ENCODE measurements around the gene ZDHHC21.

ZDHHC21 gene

GRCh38 chr9:14678776-14679175 lies 14.5 kb downstream of the ZDHHC21 start:
- WGBS (ENCODE audit: extremely low coverage, insufficient coverage, low lambda C conversion rate), result no CpG with 5 or more reads among the region's 3 CpGs
- Histone ChIP-seq H2BK15ac (replicated peaks; ENCODE audit: low read depth) (no peak overlapping the region), H3K27ac (ENCODE audit: low read depth, low read length) (no peak overlapping the region)

GRCh38 chr9:14677872-14678271 lies 15.4 kb downstream of the ZDHHC21 start:
- no peaks in the 10 kb centered on the region for H3K4me1 ChIP-seq (ENCODE audit: control insufficient read depth, low read depth, low read length)
- H3K56ac ChIP-seq (ENCODE audit: low read length), result no peak overlapping the region
- H3K4me2 ChIP-seq (ENCODE audit: low read length), result no peak overlapping the region
- no peak overlapping the region for H3K27ac ChIP-seq (ENCODE audit: low read depth, low read length)
- H3K4ac ChIP-seq (ENCODE audit: low read depth, low read length), result no peak overlapping the region
- peaks cover 2% of the 10 kb centered on the region for H3K79me1 ChIP-seq (ENCODE audit: low read length)
- WGBS (ENCODE audit: extremely low coverage, insufficient coverage, low lambda C conversion rate), result no CpG with 5 or more reads among the region's 6 CpGs
- no peak overlapping the region for H2BK15ac ChIP-seq (replicated peaks; ENCODE audit: low read depth)
- H3K36me3 ChIP-seq (ENCODE audit: control insufficient read depth, insufficient read depth, low read length), result no peaks in the 10 kb centered on the region
- H2BK120ac ChIP-seq (ENCODE audit: low read depth, low read length), result no peak overlapping the region
- no peak overlapping the region for H2BK5ac ChIP-seq (ENCODE audit: low read length)
- no peak overlapping the region for H2AK5ac ChIP-seq (ENCODE audit: low read length)
- no peak overlapping the region for H3K18ac ChIP-seq (ENCODE audit: low read length)
- peaks cover 2% of the 10 kb centered on the region for H3K79me2 ChIP-seq (ENCODE audit: control insufficient read depth, insufficient read depth, low read length)
- no peaks in the 10 kb centered on the region for H3K27me3 ChIP-seq (ENCODE audit: insufficient read depth, low read length, poor library complexity)
- no peak overlapping the region for H3K9ac ChIP-seq (ENCODE audit: low read length)
- H3K4me3 ChIP-seq (ENCODE audit: low read length), result no peak overlapping the region
- H4K5ac ChIP-seq (ENCODE audit: low read length), result no peak overlapping the region
- DNase-seq, result no peak
- H4K8ac ChIP-seq (ENCODE audit: low read depth, low read length), result no peak overlapping the region
- no peak overlapping the region for H3K23ac ChIP-seq (ENCODE audit: low read length)

More at GRCh38 chr9:14678776-14679175, 14.5 kb downstream of the ZDHHC21 start:
- peaks cover 2% of the 10 kb centered on the region for H3K79me1 ChIP-seq (ENCODE audit: low read length)
- H2BK120ac ChIP-seq (ENCODE audit: low read depth, low read length), result no peak overlapping the region
- no peak overlapping the region for H3K23ac ChIP-seq (ENCODE audit: low read length)
- no peaks in the 10 kb centered on the region for H3K4me1 ChIP-seq (ENCODE audit: control insufficient read depth, low read depth, low read length)
- no peaks in the 10 kb centered on the region for H3K36me3 ChIP-seq (ENCODE audit: control insufficient read depth, insufficient read depth, low read length)
- no peak overlapping the region for H3K4ac ChIP-seq (ENCODE audit: low read depth, low read length)
- H3K79me2 ChIP-seq (ENCODE audit: control insufficient read depth, insufficient read depth, low read length), result peaks cover 2% of the 10 kb centered on the region
- H3K27me3 ChIP-seq (ENCODE audit: insufficient read depth, low read length, poor library complexity), result no peaks in the 10 kb centered on the region
- H2BK5ac ChIP-seq (ENCODE audit: low read length), result no peak overlapping the region
- no peak overlapping the region for H4K8ac ChIP-seq (ENCODE audit: low read depth, low read length)
- H3K9ac ChIP-seq (ENCODE audit: low read length), result no peak overlapping the region
- DNase-seq, result no peak
- H3K4me3 ChIP-seq (ENCODE audit: low read length), result no peak overlapping the region
- H3K4me2 ChIP-seq (ENCODE audit: low read length), result no peak overlapping the region
- H4K5ac ChIP-seq (ENCODE audit: low read length), result no peak overlapping the region
- no peak overlapping the region for H3K56ac ChIP-seq (ENCODE audit: low read length)
- H2AK5ac ChIP-seq (ENCODE audit: low read length), result no peak overlapping the region
- no peak overlapping the region for H3K18ac ChIP-seq (ENCODE audit: low read length)

- Histone ChIP-seq H3K4ac (ENCODE audit: low read depth, low read length) (no peak overlapping the region), H2AK5ac (ENCODE audit: low read length) (no peak overlapping the region), H3K23ac (ENCODE audit: low read length) (no peak overlapping the region), H3K79me1 (ENCODE audit: low read length) (peaks cover 2% of the 10 kb centered on the region), H3K79me2 (ENCODE audit: control insufficient read depth, insufficient read depth, low read length) (peaks cover 2% of the 10 kb centered on the region), H4K8ac (ENCODE audit: low read depth, low read length) (no peak overlapping the region), H3K4me1 (ENCODE audit: control insufficient read depth, low read depth, low read length) (no peaks in the 10 kb centered on the region), H3K56ac (ENCODE audit: low read length) (no peak overlapping the region), H3K18ac (ENCODE audit: low read length) (no peak overlapping the region), H3K27ac (ENCODE audit: low read depth, low read length) (no peak overlapping the region), H2BK120ac (ENCODE audit: low read depth, low read length) (no peak overlapping the region), H2BK5ac (ENCODE audit: low read length) (no peak overlapping the region), H3K4me3 (ENCODE audit: low read length) (no peak overlapping the region), H3K9ac (ENCODE audit: low read length) (no peak overlapping the region), H3K27me3 (ENCODE audit: insufficient read depth, low read length, poor library complexity) (no peaks in the 10 kb centered on the region), H2BK15ac (replicated peaks; ENCODE audit: low read depth) (no peak overlapping the region), H3K4me2 (ENCODE audit: low read length) (no peak overlapping the region), H4K5ac (ENCODE audit: low read length) (no peak overlapping the region), H3K36me3 (ENCODE audit: control insufficient read depth, insufficient read depth, low read length) (peaks cover 1% of the 10 kb centered on the region)
- DNase-seq, result no peak
- WGBS (ENCODE audit: extremely low coverage, insufficient coverage, low lambda C conversion rate), result no CpG with 5 or more reads among the region's 2 CpGs
Measured at GRCh38 chr9:14677396-14677795, 15.8 kb downstream of the ZDHHC21 start.

- no peaks in the 10 kb centered on the region for H3K4me1 ChIP-seq (ENCODE audit: control insufficient read depth, low read depth, low read length)
- H3K27ac ChIP-seq (ENCODE audit: low read depth, low read length), result no peak overlapping the region
- DNase-seq, result no peak
- no peaks in the 10 kb centered on the region for H3K27me3 ChIP-seq (ENCODE audit: insufficient read depth, low read length, poor library complexity)
- H3K36me3 ChIP-seq (ENCODE audit: control insufficient read depth, insufficient read depth, low read length), result peaks cover 2% of the 10 kb centered on the region
- no peaks in the 10 kb centered on the region for H3K79me1 ChIP-seq (ENCODE audit: low read length)
- no peak overlapping the region for H4K5ac ChIP-seq (ENCODE audit: low read length)
- H3K23ac ChIP-seq (ENCODE audit: low read length), result no peak overlapping the region
- H3K56ac ChIP-seq (ENCODE audit: low read length), result no peak overlapping the region
- no peak overlapping the region for H3K4me2 ChIP-seq (ENCODE audit: low read length)
- H2AK5ac ChIP-seq (ENCODE audit: low read length), result no peak overlapping the region
- no peak overlapping the region for H3K4ac ChIP-seq (ENCODE audit: low read depth, low read length)
- H3K4me3 ChIP-seq (ENCODE audit: low read length), result no peak overlapping the region
- H4K8ac ChIP-seq (ENCODE audit: low read depth, low read length), result no peak overlapping the region
- H2BK120ac ChIP-seq (ENCODE audit: low read depth, low read length), result no peak overlapping the region
- no peak overlapping the region for H2BK15ac ChIP-seq (replicated peaks; ENCODE audit: low read depth)
- H3K18ac ChIP-seq (ENCODE audit: low read length), result no peak overlapping the region
- H2BK5ac ChIP-seq (ENCODE audit: low read length), result no peak overlapping the region
- no peaks in the 10 kb centered on the region for H3K79me2 ChIP-seq (ENCODE audit: control insufficient read depth, insufficient read depth, low read length)
- WGBS (ENCODE audit: extremely low coverage, insufficient coverage, low lambda C conversion rate), result no CpG with 5 or more reads among the region's 3 CpGs
- H3K9ac ChIP-seq (ENCODE audit: low read length), result no peak overlapping the region
Measured at GRCh38 chr9:14674630-14675029, 18.6 kb downstream of the ZDHHC21 start.

- Histone ChIP-seq H4K5ac (ENCODE audit: low read length) (no peak overlapping the region), H2BK120ac (ENCODE audit: low read depth, low read length) (no peak overlapping the region), H3K56ac (ENCODE audit: low read length) (no peak overlapping the region), H3K4ac (ENCODE audit: low read depth, low read length) (no peak overlapping the region), H3K36me3 (ENCODE audit: control insufficient read depth, insufficient read depth, low read length) (peaks cover 2% of the 10 kb centered on the region), H3K18ac (ENCODE audit: low read length) (no peak overlapping the region), H3K27ac (ENCODE audit: low read depth, low read length) (no peak overlapping the region), H2AK5ac (ENCODE audit: low read length) (no peak overlapping the region), H3K4me1 (ENCODE audit: control insufficient read depth, low read depth, low read length) (no peaks in the 10 kb centered on the region), H3K27me3 (ENCODE audit: insufficient read depth, low read length, poor library complexity) (no peaks in the 10 kb centered on the region), H3K23ac (ENCODE audit: low read length) (no peak overlapping the region), H3K79me1 (ENCODE audit: low read length) (no peaks in the 10 kb centered on the region), H2BK5ac (ENCODE audit: low read length) (no peak overlapping the region), H2BK15ac (replicated peaks; ENCODE audit: low read depth) (no peak overlapping the region), H3K4me3 (ENCODE audit: low read length) (no peak overlapping the region), H4K8ac (ENCODE audit: low read depth, low read length) (no peak overlapping the region), H3K9ac (ENCODE audit: low read length) (no peak overlapping the region), H3K79me2 (ENCODE audit: control insufficient read depth, insufficient read depth, low read length) (no peaks in the 10 kb centered on the region), H3K4me2 (ENCODE audit: low read length) (no peak overlapping the region)
- WGBS (ENCODE audit: extremely low coverage, insufficient coverage, low lambda C conversion rate), result no CpG with 5 or more reads among the region's 3 CpGs
- no peak for DNase-seq
Measured at GRCh38 chr9:14671377-14671776, 21.9 kb downstream of the ZDHHC21 start.

GRCh38 chr9:14670718-14671117 lies 22.5 kb downstream of the ZDHHC21 start:
- Histone ChIP-seq H3K4me1 (ENCODE audit: control insufficient read depth, low read depth, low read length) (no peaks in the 10 kb centered on the region), H2BK5ac (ENCODE audit: low read length) (no peak overlapping the region), H3K27ac (ENCODE audit: low read depth, low read length) (no peak overlapping the region), H3K56ac (ENCODE audit: low read length) (no peak overlapping the region), H3K4me2 (ENCODE audit: low read length) (no peak overlapping the region), H3K9ac (ENCODE audit: low read length) (no peak overlapping the region), H3K36me3 (ENCODE audit: control insufficient read depth, insufficient read depth, low read length) (peaks cover 2% of the 10 kb centered on the region), H4K8ac (ENCODE audit: low read depth, low read length) (no peak overlapping the region), H3K79me2 (ENCODE audit: control insufficient read depth, insufficient read depth, low read length) (no peaks in the 10 kb centered on the region), H2BK120ac (ENCODE audit: low read depth, low read length) (no peak overlapping the region), H3K79me1 (ENCODE audit: low read length) (no peaks in the 10 kb centered on the region), H3K4ac (ENCODE audit: low read depth, low read length) (no peak overlapping the region), H3K18ac (ENCODE audit: low read length) (no peak overlapping the region), H4K5ac (ENCODE audit: low read length) (no peak overlapping the region), H2BK15ac (replicated peaks; ENCODE audit: low read depth) (no peak overlapping the region), H2AK5ac (ENCODE audit: low read length) (no peak overlapping the region), H3K4me3 (ENCODE audit: low read length) (no peak overlapping the region), H3K27me3 (ENCODE audit: insufficient read depth, low read length, poor library complexity) (no peaks in the 10 kb centered on the region), H3K23ac (ENCODE audit: low read length) (no peak overlapping the region)
- no CpG with 5 or more reads among the region's 1 CpG for WGBS (ENCODE audit: extremely low coverage, insufficient coverage, low lambda C conversion rate)
- DNase-seq, result no peak
